BJ (cell line): ENCODE results near the gene DIP2C. TPM values are rescaled to one million over a fixed set of nuclear protein-coding genes. Genes with fewer than 3 reads are reported as not detected.
"Not testable (repeated sequence)": the region's sequence is repeated elsewhere in the genome, so short reads cannot be mapped to it uniquely, and the experiment has no call there.

Experiments used
- CTCF ChIA-PET: fragments of 350-600 bp; formaldehyde crosslinking; extraction: SDS; loops from one replicate; lab custom pipeline; 2021; ENCODE audit warnings: antibody characterized with exemption, inconsistent platforms; lab: Yijun Ruan, JAX
- POLR2A ChIA-PET: fragments of 300-600 bp; sonication (Branson Sonifier 250); formaldehyde crosslinking; extraction: SDS; loops from one replicate; lab custom pipeline; 2021; ENCODE audit warnings: antibody characterized with exemption; lab: Charles Lee
- DNase-seq: peaks from one replicate; pipeline ENCODE4 v3.0.0-alpha.2; 2011; ENCODE audit warnings: low read depth
- H3K27me3 ChIP-seq: 2 replicates; pipeline ENCODE4 v1.6.0; 2011; ENCODE audit warnings: low read length; ENCODE audit not compliant: control insufficient read depth, insufficient read depth
- H3K36me3 ChIP-seq: 2 replicates; pipeline ENCODE4 v1.5.1; 2011; ENCODE audit warnings: low read length; ENCODE audit not compliant: control insufficient read depth, insufficient read depth
- H3K4me3 ChIP-seq: 2 replicates; pipeline ENCODE4 v1.5.1; 2011; ENCODE audit warnings: low read depth, mild to moderate bottlenecking, control low read depth, low read length
- polyA plus RNA-seq: library from polyadenylated mRNA; depleted of rRNA; stranded (reverse); fragments of >200 nt; gene quantifications from 2 replicates; pipeline ENCODE4 v1.2.3, GENCODE V29; 2011
- TF ChIP-seq, protein P1 (sequence below): IDR thresholded peaks from 2 replicates; pipeline ENCODE4 v1.5.1; 2011; ENCODE audit warnings: low read depth, mild to moderate bottlenecking, control low read depth, inconsistent platforms, low read length, moderate library complexity; ENCODE audit not compliant: insufficient read depth

DIP2C gene
- polyA plus RNA-seq, 1 experiment: 9.3 TPM

DNA sequence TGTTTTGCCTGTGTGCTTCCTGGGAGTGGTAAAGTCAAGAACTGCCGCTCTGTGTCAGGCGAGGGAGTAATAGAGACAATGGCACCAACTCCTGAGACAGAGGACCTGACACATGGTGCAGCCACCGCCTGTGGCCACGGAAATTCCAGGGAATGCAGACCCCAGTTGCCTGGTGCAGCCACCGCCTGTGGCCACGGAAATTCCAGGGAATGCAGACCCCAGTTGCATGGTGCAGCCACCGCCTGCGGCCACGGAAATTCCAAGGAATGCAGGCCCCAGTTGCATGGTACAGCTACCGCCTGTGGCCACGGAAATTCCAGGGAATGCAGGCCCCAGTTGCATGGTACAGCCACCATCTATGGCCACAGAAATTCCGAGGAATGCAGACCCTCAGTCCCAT, 8.7 kb downstream of the DIP2C start:
- Histone ChIP-seq H3K4me3 (no peak overlapping the region), H3K36me3 (no peaks in the 10 kb centered on the region), H3K27me3 (no peaks in the 10 kb centered on the region)
- DNase-seq: no peak
- TF ChIP-seq, protein P1, sequence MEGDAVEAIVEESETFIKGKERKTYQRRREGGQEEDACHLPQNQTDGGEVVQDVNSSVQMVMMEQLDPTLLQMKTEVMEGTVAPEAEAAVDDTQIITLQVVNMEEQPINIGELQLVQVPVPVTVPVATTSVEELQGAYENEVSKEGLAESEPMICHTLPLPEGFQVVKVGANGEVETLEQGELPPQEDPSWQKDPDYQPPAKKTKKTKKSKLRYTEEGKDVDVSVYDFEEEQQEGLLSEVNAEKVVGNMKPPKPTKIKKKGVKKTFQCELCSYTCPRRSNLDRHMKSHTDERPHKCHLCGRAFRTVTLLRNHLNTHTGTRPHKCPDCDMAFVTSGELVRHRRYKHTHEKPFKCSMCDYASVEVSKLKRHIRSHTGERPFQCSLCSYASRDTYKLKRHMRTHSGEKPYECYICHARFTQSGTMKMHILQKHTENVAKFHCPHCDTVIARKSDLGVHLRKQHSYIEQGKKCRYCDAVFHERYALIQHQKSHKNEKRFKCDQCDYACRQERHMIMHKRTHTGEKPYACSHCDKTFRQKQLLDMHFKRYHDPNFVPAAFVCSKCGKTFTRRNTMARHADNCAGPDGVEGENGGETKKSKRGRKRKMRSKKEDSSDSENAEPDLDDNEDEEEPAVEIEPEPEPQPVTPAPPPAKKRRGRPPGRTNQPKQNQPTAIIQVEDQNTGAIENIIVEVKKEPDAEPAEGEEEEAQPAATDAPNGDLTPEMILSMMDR: no peak
- ChIA-PET CTCF (no interaction called here), POLR2A (no interaction called here)

DNA sequence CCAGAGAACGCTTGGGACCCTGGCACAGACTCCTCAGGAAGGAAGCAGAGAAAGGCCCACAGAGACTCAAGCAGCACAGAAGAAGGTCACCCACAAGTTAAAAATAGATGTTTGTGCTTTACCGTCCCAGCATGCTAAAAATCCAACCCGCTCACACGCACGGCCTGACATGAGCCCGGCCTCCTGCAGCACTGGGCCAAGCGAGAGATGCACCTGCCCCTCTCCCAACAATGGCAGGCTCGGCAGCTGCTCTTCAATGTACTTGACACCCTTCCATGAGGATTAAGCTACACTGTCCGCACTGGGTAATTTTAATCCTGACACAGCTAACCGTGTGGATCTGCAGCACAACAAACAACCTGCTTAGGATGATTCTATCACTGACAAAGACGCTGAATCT, 9.3 kb downstream of the DIP2C start:
- DNase-seq: no peak
- no peak overlapping the region for H3K4me3 ChIP-seq
- no peaks in the 10 kb centered on the region for H3K27me3 ChIP-seq
- ChIA-PET CTCF (no interaction called here), POLR2A (no interaction called here)
- H3K36me3 ChIP-seq: no peaks in the 10 kb centered on the region
- TF ChIP-seq, protein P1: no peak

DNA sequence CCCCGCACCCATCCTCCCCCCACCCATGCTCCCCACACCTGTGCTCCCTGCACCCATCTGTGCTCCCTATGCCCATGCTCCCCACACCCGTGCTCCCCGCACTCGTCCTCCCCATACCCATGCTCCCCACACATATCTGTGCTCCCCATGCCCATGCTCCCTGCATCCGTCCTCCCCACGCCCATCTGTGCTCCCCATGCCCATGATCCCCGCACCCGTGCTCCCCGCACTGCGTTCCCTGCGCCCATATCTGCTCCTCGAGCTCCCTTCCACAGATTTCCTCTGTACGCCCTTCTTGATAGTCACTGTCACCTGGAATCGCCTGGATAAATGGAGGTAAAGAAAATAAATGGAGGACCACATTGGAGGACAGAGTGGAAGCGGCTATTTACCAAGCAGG, 9.9 kb downstream of the DIP2C start:
- TF ChIP-seq, protein P1: no peak
- POLR2A ChIA-PET: no interaction called here
- CTCF ChIA-PET: interaction anchor here (0.6 kb wide), 1 partner anchor 14 kb away, joined by 3 read pairs; no protein-coding TSS in a partner anchor

DNA sequence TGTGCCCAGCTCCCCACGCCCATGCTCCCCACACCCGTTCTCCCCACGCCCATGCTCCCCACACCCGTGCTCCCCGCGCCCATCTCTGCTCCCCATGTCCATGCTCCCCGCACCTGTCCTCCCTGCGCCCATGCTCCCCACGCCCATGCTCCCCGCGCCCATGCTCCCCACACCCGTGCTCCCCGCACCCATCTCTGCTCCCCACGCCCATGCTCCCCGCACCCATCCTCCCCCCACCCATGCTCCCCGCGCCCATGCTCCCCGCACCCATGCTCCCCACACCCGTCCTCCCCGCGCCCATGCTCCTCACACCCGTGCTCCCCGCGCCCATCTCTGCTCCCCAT, 10.8 kb downstream of the DIP2C start:
- H3K36me3 ChIP-seq, H3K4me3 ChIP-seq, H3K27me3 ChIP-seq, DNase-seq, CTCF ChIA-PET, POLR2A ChIA-PET: not testable (repeated sequence)

More for the DNA sequence above, 9.9 kb downstream of the DIP2C start:
- Histone ChIP-seq H3K4me3 (no peak overlapping the region), H3K27me3 (no peaks in the 10 kb centered on the region), H3K36me3 (no peaks in the 10 kb centered on the region)
- no peak for DNase-seq

DNA sequence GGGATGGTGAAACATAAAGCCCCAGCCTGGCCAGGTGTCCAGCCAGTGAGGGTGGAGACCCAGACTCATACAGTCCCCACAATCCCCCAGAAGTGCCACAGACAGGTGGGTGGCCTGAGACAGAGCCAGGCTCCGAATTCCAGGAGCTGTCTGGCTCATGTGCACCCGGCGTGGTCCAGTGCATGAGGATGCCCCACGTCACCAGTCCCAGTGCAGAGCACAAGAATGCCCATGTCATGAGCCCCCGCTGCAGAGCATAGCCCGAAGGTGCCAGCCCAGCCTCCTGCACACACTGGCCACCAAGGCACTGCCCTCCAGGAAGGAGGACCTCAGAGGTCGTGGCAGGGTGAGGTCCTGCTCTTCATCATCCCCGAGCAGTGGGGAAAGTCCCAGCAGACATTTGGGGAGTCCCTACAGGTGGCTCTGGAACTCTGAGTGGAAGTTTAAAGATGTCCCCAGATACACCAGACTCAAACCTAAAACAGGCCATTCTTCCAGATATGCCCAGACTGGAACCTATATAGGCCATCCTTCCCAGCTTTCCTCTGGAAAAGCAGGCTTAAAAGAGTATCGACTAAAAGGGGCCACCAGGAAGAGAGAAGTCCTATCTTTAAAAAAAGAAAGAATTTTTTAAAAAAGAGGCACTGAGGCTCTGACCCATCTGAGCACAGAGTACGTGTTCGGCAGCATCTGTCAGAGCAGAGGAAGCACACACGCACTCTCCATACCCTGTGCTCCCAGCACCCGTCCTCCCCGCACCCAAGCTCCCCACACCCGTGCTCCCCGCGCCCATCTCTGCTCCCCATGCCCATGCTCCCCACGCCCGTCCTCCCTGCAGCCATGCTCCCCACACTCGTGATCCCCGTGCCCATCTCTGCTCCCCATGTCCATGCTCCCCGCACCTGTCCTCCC, 11.5 kb downstream of the DIP2C start:
- H3K27me3 ChIP-seq: no peaks in the 10 kb centered on the region
- no peaks in the 10 kb centered on the region for H3K36me3 ChIP-seq
- DNase-seq: no peak
- ChIA-PET POLR2A (no interaction called here), CTCF (no interaction called here)
- no peak overlapping the region for H3K4me3 ChIP-seq
- TF ChIP-seq, protein P1: no peak

DNA sequence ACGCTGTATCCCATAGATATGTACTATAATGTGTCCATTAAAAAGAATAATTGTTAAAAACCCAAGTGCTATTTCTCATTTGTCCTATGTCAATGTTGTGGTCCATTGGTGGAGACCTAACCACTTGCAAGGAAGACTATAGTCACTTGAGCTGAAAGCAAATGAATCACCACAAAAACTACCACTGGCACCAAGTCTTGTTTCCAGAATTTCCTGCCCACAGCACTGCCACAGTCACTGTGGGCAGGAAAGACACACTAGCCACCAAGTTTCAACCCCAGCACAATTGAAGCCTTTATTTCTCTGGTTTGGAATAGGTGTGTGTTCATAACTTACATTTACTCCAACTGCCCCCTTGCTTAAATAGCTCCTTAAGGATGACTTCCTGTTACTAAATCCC, 12.4 kb downstream of the DIP2C start:
- TF ChIP-seq, protein P1: no peak
- no peak for DNase-seq
- ChIA-PET CTCF (interaction anchor here (0.7 kb wide), 1 partner anchor 78 kb away, joined by 3 read pairs; no protein-coding TSS in a partner anchor), POLR2A (no interaction called here)
- Histone ChIP-seq H3K4me3 (no peak overlapping the region), H3K36me3 (no peaks in the 10 kb centered on the region), H3K27me3 (no peaks in the 10 kb centered on the region)
